ENCODE data around the gene SREK1.

Gene SREK1

GRCh38 chr5:66144074-66144833 lies at the start of gene SREK1:
SREK1 (plus strand) TSS chr5:66144300; CDS start chr5:66144377, 77 bp downstream.
- no peak for TF ChIP-seq CTCF (IDR thresholded peaks at IDR 0.05; ENCODE audit: low read depth, low read length)
- DNase-seq (ENCODE audit: extremely low read depth, low read depth): peak; percentile 85

GRCh38 chr5:66100851-66101250 lies 43.2 kb upstream of the SREK1 start:
- DNase-seq (ENCODE audit: extremely low read depth, low read depth): no peak
- TF ChIP-seq CTCF (IDR thresholded peaks at IDR 0.05; ENCODE audit: low read depth, low read length): no peak

- TF ChIP-seq CTCF (IDR thresholded peaks at IDR 0.05; ENCODE audit: low read depth, low read length): no peak
These were observed 30.9 kb upstream of the SREK1 start for GRCh38 chr5:66113160-66113559.

GRCh38 chr5:66118304-66118703 lies 25.8 kb upstream of the SREK1 start:
- DNase-seq (ENCODE audit: extremely low read depth, low read depth): no peak
- TF ChIP-seq CTCF (IDR thresholded peaks at IDR 0.05; ENCODE audit: low read depth, low read length): no peak

More at GRCh38 chr5:66113160-66113559, 30.9 kb upstream of the SREK1 start:
- no peak for DNase-seq (ENCODE audit: extremely low read depth, low read depth)

- no peak for DNase-seq (ENCODE audit: extremely low read depth, low read depth)
- TF ChIP-seq CTCF (IDR thresholded peaks at IDR 0.05; ENCODE audit: low read depth, low read length): no peak
These were observed 21.6 kb upstream of the SREK1 start for GRCh38 chr5:66122379-66123034.

- DNase-seq (ENCODE audit: extremely low read depth, low read depth): no peak
- TF ChIP-seq CTCF (IDR thresholded peaks at IDR 0.05; ENCODE audit: low read depth, low read length): no peak
These were observed 15.0 kb upstream of the SREK1 start for GRCh38 chr5:66129144-66129543.

GRCh38 chr5:66130493-66130892 lies 13.6 kb upstream of the SREK1 start:
- DNase-seq (ENCODE audit: extremely low read depth, low read depth): no peak
- no peak for TF ChIP-seq CTCF (IDR thresholded peaks at IDR 0.05; ENCODE audit: low read depth, low read length)

Measured in AG09319 (cell line).